Measurements from ENCODE around the gene ARL4A.

The ARL4A gene

DNA sequence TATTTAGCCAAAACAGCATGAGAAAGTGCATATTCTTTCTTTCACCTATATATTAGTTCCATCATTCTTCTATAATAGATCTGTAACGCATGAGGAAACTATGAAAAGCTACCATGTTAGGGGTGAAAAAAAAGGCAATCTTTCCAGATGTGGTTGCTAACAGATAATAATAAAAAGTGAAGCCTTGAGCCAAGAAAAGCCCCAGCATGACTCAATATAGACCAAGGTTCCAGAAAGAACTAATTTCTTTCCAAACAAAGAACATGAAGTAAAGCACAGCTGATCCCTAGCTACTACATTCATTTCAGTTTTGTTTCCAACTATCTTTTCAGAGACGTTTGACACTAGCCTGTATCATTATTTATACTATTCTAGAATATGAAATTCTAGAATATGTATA lies 16.4 kb downstream of the ARL4A start:
- no peak for DNase-seq (ENCODE audit: low read depth)

GRCh38 chr7:12705878-12706277 lies 18.4 kb downstream of the ARL4A start:
- no peak for DNase-seq (ENCODE audit: low read depth)

DNA sequence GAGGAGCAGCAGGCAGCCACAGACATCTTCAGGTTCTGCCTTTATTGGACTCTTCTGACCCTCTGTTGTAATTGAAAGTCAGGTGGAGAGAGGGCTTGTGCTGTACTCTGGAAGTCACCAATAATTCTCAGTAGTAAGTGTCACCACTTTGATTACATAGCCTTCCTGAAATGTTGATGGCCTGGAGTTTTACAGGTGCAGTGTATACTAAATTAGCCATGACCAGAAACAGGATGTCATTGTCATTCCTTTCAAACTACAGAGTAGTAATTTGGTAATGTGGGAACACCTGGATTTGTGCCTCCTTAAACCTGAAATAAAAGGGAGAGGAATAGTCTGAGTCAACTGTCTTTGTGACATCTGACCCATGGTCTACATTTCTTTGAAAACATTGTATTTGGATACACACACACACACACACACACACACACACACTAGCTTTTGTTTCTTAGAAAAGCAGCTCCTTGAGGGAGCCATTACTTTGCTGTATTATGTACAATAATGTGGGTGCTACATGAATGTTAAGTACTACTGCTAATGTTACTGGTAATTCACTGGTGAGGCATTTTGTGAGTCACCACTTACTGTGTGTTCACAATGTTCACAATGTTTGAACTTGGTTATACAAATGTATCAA lies 19.6 kb downstream of the ARL4A start:
- DNase-seq (ENCODE audit: low read depth) = no peak

DNA sequence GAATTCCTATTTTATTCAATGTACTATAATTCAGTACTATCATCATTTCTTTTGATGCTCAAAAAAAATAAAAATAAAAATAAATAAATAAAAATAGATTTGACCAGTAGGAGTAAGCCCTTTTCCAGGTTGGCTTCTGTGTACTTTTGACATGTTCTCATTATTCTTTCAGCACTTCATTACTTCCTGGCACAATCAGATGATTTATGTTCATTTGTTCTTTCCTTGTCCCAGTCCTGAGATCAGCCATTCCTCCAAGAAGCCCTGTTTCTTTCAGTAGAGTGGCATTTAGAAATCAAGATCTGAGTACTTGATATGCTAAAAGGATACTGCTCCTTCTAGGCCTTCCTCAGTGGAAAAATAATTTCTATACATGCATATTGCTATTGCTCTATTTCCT lies 20.9 kb downstream of the ARL4A start:
- DNase-seq (ENCODE audit: low read depth) = no peak

GRCh38 chr7:12709726-12710502 lies 22.5 kb downstream of the ARL4A start:
- no peak for DNase-seq (ENCODE audit: low read depth)

GRCh38 chr7:12711124-12711523 lies 23.7 kb downstream of the ARL4A start:
- DNase-seq (ENCODE audit: low read depth) = no peak

- DNase-seq (ENCODE audit: low read depth) = no peak
Measured at GRCh38 chr7:12712236-12712635, 24.8 kb downstream of the ARL4A start.

DNA sequence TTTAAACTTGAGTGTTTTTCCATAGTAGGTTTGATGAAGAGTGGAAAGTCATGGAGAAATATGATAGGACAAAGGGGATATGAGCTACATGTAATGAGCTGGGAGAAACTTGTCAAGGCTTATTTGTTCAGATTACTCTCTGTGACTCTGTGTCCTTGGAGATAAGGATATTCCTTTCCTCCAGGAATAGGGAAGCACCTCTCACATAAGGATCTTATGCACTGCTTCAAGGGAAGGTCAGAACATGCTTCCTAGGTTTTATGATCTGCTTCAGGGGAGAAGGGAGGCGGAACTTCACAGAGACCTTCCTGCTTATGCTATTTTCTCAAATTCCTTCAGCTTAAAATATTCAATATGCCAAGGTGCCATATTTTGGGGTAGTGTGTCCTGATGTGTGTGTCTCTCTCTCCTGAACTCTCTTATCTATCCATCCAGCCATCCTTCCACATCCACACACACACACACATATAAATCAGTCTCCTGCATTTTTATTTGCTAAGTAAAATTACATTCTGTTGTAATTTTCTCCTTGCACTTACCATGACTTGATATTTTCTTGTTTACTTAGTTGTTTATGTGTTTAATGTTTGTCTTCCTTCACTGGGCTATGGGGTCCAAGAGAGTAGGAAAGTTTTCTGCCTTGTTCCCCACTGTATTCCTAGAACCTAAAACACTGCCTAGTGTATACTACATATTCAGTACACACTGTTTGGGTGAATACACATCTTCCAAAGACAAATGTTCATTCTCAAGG lies 26.4 kb downstream of the ARL4A start:
- no peak for DNase-seq (ENCODE audit: low read depth)

GRCh38 chr7:12714379-12714737 lies 26.9 kb downstream of the ARL4A start:
- no peak for DNase-seq (ENCODE audit: low read depth)

DNA sequence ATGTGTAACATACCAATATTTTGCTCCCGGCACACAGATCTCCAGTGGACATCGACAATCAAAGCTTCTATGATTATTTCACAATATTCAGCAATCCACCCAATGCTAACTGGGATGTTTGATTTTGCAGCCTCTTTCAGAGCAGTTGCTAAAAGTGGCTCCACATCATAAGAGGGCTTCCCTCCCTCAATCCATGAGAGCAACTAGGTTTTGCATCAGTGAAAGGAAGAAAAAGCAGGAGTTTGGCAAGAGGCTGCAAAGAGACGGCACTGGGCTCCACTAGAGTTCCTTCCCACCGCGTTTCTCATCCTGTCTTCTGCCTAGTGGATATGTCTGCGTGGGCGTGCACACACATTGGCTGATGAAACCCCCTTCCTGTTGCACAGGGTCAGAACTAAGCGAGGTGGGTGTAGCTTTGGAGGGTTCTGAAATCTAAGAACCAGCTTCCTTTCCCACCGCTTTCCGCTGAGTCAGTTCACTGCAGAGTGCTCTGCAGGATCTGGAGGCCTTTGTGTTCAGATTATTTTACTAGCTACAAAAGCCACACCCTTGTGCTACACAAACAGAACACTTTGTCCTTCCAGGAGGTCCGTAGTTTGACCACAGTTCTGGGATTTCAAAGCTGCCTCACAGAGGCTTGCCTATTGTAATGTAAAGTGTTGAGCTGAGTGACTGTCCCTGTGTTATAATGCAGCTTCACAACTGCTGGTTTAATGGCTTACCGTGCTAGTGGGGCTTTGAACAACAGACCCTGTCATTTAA lies 28.1 kb downstream of the ARL4A start:
- DNase-seq (ENCODE audit: low read depth) = peak; percentile 41

GRCh38 chr7:12716134-12716681 lies 28.8 kb downstream of the ARL4A start:
- DNase-seq (ENCODE audit: low read depth) = no peak

DNA sequence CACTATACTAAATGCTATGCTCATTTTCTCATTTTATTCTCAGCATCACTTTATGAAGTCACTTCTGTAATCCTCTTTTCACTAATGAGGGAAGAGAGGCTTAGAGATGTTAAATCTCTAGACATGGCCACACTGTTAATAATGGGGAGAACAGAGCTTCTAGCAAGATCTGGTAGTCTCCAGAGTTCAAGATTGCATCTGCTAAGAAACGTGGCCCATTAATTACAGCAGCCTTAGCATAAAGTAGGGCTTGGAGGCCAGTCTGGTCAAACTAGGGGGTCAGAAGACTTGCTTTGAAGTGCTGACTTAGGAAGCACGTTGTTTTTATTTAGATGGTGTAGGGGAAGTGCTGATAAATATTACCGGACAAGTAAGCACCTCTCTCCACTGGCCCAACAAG lies 29.3 kb downstream of the ARL4A start:
- DNase-seq (ENCODE audit: low read depth) = no peak

GRCh38 chr7:12719141-12719919 lies 31.9 kb downstream of the ARL4A start:
- peak; percentile 49 for DNase-seq (ENCODE audit: low read depth)

- no peak for DNase-seq (ENCODE audit: low read depth)
Measured at GRCh38 chr7:12719981-12720865, 32.8 kb downstream of the ARL4A start.

DNA sequence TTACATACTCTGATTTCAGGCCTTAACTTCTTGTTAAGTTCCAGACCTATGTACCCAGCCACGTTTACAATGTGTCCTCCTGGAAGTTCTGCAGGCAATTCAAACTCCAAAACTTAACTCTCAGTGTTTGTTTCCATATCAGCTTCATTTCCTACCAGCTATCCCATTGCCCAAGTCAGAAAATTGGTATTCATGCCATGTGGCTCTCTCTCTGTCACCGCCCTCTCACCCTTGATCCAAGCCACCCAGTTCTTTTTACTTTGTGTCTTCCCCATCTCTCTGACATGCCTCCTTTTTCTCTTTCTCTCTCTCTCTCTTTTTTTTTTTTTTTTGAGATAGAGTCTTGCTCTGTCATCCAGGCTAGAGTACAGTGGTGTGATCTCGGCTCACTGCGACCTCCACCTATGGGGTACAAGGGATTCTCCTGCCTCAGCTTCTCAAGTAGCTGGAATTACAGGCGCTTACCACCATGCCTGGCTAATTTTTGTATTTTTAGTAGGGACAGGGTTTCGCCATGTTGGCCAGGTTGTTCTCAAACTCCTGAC lies 33.9 kb downstream of the ARL4A start:
- DNase-seq (ENCODE audit: low read depth) = no peak

DNA sequence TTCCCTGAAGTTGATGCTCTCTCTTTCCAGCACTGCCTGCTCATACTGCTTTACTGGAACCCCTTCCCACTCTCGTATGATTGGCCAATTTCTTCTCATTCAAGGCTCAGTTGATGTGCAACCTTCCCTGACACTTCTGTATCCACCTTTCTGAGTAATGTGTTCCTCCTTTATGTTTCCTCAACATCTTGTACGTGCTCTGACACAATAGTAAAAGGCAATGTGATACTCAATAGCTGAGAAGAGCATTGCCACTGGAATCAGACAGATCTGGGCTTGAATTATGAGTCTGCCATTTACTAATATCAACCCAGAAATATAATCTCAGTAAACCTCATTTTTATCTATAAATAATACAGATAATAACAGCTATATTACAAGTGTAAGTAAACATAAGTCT lies 34.7 kb downstream of the ARL4A start:
- no peak for DNase-seq (ENCODE audit: low read depth)

DNA sequence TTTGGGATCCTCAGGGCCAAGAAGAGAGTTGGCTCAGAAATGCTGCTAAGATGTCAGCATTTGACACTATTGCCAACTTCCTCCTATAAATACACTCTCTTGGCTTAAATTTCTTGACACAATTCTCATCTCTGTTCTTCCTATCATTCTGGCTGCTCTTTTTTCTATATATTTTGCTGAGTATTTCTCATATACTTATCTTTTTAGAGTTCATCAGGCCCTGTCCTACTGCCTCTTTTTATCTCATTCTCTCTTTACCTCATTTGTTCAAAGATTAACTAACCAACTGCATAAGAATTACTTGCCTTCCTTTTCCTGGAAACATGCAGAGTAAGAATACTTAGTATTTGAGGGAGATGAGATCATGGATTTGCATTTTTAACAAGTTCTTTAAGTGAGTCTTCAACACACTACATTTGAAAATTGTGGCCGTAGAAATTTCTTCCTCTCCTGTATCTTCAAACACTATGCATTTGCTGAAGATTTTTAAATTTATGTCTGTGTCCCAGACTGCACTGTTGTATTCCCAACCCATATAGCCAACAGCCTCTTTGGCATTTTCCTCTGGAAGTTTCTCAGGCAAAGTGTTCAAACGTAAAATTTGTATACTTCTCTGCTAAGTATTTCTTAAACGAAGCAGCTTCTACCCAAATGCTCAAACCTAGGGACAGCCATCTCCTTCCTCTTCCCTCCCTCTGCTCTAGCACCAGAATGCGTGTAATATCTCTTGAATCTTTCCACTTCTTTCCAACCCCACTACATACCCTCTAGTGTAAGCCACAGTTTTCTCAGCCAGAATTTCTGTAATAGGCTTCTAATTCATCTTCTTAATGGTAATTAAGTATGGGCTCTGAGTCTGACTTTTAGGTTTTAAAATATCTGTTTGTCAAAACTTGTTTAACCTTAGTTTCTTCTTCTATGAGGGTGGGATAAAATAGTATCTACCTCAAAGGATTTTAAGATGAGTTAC lies 35.5 kb downstream of the ARL4A start:
- DNase-seq (ENCODE audit: low read depth) = no peak

DNA sequence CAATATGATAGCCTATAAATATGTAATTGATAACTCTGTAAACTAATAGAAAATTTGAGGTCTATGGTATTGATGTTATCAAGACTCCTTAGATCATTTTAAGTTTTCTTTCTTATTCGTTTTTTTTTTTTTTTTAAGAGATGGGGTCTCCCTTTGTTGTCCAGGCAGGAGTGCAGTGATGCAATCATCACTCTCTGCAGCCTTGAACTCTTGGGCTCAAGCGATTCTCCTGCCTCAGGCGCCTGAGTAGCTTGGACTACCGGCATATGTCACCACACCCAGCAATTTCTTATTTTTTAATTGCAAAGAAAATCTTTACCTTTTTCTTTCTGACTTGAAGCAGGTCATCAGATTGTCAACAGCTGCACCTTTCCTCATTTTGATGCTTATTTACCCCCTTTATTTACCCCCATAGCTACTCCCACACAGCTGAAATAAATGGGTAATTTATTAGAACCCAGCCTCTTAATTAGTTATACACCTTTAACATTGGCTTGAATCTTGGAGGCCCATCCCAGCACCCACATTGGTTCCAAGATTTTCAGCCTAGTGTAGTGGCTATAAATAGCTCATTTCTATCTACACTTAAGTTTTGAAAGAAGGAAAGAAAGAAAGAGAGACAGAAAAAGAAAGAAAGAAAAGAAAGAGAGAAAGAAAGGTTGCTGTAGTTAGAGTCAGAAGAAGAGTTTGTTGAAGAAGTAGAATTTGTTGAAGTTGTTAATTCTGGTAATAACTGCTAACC lies 38.3 kb downstream of the ARL4A start:
- DNase-seq (ENCODE audit: low read depth) = no peak

Measured in HS-27A (cell line).